ENCODE data around the gene NEO1.

The NEO1 gene, protein sequence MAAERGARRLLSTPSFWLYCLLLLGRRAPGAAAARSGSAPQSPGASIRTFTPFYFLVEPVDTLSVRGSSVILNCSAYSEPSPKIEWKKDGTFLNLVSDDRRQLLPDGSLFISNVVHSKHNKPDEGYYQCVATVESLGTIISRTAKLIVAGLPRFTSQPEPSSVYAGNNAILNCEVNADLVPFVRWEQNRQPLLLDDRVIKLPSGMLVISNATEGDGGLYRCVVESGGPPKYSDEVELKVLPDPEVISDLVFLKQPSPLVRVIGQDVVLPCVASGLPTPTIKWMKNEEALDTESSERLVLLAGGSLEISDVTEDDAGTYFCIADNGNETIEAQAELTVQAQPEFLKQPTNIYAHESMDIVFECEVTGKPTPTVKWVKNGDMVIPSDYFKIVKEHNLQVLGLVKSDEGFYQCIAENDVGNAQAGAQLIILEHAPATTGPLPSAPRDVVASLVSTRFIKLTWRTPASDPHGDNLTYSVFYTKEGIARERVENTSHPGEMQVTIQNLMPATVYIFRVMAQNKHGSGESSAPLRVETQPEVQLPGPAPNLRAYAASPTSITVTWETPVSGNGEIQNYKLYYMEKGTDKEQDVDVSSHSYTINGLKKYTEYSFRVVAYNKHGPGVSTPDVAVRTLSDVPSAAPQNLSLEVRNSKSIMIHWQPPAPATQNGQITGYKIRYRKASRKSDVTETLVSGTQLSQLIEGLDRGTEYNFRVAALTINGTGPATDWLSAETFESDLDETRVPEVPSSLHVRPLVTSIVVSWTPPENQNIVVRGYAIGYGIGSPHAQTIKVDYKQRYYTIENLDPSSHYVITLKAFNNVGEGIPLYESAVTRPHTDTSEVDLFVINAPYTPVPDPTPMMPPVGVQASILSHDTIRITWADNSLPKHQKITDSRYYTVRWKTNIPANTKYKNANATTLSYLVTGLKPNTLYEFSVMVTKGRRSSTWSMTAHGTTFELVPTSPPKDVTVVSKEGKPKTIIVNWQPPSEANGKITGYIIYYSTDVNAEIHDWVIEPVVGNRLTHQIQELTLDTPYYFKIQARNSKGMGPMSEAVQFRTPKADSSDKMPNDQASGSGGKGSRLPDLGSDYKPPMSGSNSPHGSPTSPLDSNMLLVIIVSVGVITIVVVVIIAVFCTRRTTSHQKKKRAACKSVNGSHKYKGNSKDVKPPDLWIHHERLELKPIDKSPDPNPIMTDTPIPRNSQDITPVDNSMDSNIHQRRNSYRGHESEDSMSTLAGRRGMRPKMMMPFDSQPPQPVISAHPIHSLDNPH (N-terminal part only)

DNA sequence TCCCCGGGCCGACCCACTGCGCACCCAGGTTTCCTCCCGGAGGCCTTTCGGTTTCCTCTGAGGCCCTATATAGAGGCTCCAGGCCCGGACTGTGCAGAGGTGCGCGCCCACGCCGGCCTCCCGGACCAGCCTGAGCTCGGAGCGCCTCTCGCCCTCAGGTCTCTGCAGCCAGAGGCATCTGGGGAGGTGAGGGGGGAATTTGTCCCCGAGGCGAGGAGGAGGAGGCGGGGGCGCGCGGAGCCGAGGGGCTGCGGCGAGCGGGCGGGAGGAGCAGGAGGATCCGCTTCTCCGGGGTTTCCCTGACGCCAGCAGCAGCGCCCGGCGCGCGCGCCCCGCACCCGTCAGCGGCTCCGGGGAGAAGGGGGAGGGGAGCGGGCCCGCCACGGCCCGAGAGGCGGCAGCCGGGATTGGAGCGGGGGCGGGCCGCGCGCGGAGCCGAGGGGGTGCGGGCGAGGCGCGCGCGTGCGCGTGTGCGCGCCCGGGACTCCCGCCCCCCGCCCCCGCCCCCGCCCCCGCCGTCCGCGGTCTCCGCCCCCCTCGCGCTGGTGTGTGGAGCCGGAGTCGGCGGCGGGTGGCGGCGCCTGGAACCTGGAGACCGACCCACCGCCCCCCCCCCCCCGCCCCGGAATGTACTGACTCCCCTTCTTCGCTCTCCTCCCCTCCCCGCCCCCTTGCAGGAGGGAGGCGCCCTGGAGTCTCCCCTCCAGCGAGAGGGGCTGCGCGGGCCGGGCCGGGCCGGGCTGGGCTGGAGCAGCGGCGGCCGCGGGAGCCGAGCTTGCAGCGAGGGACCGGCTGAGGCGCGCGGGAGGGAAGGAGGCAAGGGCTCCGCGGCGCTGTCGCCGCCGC is at the start of gene NEO1:
NEO1 (plus strand) TSS at position 657 of the 846 bp plus-strand sequence. CDS start 213 bp downstream, outside the sequence.
- peak; percentile 56 to 81 for DNase-seq

DNA sequence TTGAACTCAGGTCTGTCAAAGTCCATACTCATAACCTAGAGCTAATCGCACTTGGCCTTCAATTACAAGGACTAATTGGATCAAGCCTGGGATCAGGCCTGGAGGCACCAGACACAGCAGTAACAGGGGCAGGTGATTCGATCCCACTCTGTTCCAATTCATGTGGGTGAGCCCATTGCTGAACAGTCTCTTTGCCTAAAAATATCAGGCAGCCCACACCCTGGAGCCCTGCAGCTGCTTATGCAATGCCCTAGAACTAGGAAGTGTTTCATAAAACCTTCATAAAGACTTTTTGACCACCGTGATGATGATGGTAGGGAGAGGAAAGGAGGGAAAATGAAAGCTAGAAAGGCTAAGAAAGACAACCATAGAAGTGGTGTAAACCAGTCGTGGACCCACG is 47.8 kb upstream of the NEO1 start:
- no peak for DNase-seq

DNA sequence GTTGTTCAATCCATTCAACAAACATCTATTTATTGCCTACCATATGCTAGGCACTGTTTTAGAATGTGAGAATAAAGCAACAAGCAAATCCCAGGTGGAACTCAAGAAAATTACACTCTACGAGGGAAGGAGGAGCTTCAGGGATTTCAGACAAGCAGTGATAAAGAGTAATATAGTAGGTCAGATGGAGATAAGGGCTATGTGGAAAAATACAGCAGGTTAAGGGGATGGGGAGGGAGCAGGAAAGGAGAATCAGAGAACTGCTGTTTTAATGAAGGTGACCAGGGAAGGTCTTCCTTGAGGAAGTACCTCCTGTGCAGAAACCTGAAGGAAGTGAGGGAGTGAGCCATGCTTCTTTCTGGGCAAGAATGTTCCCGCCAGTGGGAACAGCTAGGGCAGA is 47.2 kb upstream of the NEO1 start:
- no peak for DNase-seq

DNA sequence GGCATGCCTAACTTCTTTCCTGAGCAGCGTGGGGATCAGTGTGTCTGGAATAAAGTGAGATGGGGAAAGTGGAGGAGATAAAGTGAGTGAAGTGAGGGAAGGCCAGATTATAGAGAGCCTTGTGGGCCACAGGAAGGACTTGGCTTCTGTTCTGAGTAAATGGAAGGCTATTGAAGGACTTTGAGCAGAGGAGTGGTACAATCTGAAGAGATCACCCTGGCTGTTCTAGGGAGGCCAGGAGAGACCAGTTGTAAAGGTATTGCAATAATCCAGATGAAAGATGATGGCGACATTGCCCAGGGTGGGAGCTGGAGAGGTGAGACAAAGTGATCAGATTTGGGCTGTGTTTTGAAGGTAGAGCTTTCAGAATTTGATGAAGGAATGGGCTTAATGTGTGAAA is 46.8 kb upstream of the NEO1 start:
- DNase-seq, result no peak

DNA sequence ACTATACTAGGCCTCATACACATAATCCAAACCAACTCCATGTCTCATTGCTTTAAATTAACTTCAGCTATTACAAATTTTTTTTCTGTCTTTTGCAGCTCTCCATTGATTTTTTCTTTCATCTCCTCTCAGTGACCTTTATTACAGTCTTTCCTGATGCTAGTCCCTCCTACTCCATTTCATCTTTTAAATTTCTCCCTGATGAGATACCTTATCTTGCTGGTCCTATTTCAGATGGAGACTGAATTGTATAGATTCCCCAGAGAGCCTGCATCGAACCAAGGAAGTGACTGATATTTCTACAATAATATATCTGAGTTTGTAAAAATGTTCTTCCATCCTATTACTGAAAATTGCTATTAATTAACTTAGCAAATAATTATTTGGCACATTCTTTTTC is 45.7 kb upstream of the NEO1 start:
- no peak for DNase-seq

DNA sequence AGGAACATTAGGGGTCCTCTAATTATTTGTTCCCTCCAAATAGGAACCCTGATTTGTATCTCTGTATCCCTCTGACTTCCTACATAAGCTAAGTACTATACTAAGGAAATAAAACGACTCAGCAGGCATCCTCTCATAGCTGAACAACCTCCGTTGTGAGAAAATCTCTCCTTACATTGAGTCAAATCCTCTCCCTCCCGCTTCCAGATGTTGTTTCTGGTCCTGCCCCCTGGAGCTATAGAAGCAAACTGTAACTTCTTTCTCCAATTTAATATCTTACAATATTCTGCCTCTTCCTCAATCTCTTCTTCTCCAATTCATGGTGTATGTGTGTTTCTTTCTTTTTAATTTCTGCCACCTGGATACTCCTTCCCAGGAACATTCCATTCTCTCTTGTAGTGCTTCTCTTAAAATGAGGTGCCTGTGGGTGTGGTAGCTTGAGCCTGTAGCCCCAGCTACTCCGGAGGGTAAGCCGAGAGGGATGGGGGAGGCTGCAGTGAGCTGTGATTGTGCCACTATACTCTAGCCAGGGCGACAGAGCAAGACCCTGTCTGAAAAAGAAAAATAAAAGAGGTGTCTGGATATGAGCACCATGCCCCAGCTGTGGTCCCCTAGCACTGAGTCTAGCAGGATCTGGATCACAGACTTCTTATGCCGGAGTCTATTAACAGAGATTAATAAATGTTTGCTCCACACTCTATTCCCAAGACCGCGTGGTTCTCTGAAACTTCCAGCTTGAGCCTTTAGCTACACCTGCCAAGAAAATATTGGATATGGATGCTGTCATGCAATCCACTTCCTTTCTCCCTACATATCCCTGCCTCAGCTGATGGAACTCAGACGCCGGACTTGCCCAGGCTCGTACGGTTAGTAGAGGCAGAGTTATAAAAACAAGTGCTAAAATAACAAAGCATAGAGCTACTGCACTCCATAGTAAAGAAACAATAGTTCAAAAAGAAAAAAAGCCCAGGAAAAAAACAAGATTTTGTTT is 42.9 kb upstream of the NEO1 start:
- DNase-seq, result no peak

DNA sequence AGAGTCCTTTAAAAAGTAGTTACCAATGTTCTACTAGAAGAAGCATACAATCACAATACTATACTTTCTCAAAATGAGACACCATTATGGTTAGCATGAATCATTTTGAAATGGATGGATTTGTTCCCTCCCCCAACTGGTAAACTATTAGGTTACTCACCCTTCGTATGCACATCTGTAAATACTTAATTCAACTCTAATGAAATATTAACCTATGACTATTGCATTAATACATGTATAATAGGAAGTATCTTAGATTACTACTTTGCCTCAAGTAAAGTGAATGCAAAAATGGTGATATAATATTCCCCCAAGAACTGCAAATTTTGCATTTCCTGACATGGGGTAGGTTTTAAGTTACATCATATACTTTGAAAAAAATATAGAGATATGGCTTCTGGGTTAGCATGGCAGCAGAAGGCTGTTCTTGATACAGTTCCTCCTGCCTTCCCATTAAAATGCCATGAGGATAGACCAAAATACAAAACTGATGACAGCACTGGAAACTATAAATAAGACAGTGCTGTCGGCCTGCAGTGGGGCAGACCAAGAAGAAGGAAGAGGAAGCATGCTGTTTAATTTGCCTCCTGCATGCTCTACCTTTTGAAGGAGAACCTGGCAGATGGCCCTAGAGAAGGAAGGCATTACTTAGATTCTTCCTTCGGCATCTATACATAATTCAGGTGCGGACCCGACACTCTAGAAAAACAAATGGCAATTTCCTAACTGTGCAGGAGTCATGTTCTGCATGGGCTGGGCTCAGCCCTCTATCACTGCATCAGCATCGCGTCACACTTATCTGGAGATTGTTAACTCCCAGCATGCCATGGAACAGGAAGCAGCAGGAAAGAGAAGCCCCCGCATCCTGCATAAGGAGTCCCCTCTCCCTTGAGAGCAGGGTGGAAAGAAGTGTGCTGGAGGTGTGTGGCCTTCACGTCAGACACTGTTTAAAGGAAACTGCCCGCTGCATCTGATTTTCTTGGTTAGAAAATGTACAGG is 41.8 kb upstream of the NEO1 start:
- no peak for DNase-seq

DNA sequence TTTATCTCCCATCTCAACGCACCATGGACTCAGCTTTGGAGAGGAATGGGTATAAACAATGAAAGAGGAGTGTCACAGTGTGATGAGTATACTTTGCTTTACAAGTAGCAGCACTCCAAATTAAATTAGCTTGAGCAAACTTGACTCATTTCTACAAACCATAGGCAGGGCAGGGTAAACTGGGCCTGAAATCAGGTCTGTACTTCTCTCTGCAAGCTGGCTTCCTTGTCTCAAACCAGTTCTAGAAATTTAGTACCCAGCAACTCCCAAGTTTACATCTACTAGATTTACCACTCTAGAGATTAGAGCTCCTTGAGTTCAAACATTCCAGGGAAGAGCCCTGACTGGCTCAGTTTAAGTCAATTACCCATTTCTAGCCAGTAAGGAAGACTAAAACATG is 37.4 kb upstream of the NEO1 start:
- DNase-seq, result no peak

DNA sequence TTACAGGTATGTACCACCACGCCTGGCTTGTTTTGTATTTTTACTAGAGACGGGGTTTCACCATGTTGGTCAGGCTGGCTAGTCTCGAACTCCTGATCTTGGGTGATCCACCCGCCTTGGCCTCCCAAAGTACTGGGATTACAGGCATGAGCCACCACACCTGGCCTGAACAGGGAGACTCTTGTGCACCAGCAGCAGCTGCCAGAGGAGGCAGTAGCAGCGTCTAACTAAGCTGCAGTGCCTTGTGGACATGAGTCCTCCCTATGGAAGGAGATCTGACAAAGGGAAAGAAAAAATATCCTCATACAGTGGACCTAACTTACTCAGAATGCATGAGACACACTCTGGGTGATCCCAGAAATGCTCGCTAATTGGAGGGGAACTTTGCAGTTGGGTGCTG is 36.8 kb upstream of the NEO1 start:
- no peak for DNase-seq

DNA sequence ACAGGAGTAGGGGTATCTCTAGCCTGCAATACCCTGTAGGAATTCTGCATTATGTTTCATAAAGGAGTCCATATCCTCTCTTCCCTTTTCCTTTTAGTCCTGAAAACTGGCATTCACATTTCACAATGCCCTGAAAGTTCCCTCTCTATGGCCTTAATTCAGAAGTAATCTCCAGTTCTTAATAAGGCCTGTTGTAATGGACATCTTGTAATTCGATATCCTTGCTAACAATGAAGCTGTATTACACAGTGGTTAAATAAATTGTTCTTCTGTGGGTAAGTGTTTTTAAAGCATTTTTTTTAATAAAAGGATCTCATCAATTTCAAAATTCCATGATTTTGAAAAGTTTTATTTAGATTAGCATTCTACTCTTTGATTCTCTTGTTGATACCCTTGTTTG is 34.3 kb upstream of the NEO1 start:
- DNase-seq, result no peak

DNA sequence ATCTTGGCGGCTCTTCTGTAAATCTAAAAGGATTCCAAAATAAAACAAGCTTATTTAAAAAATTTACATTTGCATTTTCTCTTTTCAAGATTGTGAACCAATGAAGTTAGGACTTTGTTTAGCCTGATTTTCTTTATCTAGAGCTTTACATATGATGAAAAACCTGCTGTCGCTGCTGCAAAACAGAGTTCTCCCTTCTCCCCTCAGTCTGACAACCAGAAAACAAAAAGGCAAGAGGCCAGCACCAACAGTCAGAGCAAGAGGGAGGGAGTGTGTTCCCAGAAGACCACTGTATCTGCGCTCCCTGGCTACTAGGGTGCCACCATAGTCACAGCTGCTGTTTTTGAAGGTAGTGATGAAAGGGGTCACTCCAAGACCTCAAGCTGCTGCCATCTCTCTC is 33.1 kb upstream of the NEO1 start:
- no peak for DNase-seq

DNA sequence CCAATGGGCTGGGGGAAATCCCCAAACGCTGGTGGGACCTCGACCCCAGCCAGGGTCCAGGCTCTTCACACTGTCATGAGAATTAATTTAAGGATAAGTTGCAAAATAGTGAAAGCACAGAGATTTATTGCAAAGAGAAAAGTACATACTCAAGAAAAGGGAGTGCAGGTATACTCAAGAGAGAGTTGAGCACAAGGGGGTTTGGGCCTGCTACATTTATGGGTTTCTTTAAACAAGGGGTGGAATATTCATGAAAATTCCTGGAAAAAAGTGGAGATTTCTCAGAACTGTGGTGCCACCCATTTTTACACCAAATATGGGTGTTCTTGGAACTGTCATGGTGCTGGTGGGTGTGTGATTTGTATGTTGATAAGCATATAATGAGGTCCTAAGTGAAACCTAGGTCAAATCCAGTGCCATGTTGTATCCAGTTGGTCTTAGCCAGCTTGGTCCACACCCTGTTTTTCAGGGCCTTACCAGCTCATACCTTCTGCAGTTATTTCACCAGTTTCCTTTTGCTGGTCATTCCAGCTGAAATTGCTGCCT is 32.6 kb upstream of the NEO1 start:
- no peak for DNase-seq

DNA sequence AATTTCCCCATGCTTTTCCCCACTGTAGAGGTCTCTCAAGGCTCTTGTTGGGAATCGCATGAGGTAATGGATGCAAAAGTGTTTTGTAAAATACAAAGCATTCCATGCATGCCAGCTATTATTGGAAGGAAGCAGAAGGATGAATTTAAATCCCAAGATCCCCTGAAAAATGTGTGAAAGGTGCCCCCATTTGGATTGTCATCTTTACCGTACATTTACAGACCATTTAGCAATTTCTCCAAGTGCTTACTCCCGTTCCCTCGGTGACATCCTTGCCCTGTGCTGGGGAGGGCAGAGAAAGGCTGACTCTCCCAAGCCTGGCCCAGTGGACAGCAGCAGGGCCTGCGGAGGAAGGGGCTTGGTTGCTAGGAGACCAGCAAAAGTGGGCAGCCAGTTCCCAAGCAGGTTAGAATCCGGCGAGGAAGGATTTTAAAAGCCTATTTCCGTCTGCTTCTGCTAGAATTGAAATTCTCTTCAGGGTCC is 31.1 kb upstream of the NEO1 start:
- DNase-seq, result no peak

DNA sequence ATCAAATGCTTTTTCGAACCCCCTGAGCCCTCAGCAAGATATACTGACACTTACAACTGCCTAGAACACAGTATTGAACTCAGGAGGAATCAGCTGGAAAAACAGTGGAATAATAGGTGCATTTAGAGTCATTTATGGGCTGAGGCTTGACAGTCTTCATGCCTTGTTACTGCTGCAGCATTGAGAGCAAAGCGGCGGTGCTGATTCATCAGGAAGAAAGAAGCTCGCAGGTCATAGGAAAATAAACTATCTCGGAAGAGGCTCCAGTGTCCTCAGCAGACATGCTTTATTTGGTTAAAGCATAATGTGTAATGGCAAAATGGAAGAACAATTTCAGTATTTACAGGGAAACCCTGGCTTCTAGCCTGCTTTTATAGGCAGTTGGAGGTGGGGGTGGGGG is 30.1 kb upstream of the NEO1 start:
- DNase-seq, result no peak

DNA sequence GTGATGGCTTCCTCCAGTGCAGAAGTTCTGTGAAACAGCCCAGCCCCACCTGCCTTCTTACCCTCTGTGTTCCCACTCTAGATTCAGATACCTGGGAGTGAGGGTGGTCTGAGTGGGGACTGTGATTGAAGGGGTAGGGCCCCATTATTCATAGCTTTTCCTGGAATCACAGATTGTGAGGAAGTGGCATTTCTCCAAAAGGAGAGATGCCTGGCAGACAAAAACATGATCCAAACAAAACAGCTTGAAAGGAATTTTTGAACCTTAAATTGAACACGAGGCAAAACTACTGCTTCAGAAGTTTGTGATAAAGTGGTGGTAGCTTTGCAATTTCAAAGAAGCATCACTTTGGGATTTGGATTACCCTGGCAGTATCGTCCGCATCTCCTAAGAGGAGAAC is 29.2 kb upstream of the NEO1 start:
- DNase-seq, result no peak

DNA sequence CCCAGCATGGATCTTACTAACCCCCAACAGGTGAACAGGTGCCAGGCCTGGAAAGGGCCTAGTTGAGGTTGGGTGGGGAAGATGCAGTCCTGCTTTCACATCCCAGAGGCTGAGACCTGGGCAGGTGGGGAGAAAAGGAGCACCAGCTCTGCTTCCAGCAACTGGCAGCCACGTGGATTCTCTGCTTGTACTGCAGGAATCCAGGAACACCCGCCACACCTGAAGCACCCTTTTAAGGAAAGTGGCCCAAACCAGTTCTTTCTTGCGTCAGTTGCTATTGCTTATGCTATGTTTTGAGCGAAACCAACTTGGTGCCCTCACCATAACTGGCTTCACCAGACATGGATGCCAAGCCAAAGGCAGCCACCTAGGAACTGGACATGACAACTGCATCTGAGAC is 28.1 kb upstream of the NEO1 start:
- no peak for DNase-seq

DNA sequence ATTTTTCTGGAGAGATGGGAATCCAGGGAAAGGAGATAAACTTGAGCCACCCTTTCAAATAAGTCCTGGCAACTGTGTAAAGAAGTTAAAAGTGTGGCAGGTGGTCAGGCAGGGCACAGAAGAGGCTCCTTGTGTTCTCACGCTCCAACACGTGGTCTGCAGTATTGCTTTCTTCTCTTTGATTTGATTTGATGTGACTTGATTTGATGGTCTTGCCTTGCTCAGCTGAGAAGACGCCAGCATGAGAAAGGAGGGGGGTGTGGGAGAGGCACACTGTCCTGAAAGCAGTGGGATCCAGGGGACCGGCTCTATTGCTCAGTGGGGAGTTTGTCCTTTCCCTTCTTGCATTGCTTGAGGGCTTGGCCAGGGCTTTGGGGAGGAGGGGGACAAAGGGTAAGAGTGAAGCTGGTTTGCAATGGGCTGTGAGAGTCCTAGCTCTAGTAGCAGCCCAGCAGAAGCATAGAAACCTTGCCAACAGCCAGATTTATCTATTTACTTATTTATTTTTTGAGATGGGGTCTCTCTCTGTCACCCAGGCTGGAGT is 25.7 kb upstream of the NEO1 start:
- DNase-seq, result no peak

DNA sequence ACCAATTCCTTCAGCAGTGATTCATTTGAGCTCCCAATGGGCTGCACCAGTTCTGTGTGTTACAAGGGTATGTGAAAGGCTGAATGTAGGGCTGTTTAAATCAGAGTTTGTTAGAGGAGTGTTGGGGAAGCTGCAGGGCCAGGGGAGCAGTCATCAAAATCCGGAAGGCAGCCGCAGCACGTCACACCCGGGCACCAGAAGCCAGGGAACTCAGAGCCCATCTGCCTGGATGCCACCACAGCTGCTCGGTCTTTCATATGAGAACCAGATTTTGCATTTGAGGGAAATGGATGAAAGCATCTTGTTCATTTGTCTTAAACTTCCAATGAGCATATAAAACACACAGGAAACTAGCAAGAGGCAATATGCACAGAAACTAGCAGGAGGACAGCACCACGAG is 24.2 kb upstream of the NEO1 start:
- no peak for DNase-seq
